Type B pancreatic cell (in vitro differentiated cells): ENCODE measurements around the gene APOC1. TPM values are rescaled to one million over a fixed set of nuclear protein-coding genes. Genes with fewer than 3 reads are reported as not detected.

Experiments used
- DNase-seq: peaks from one replicate; pipeline ENCODE4 v3.0.0; 2021; ENCODE audit warnings: mixed read lengths; ENCODE audit not compliant: unreplicated experiment; ENCODE audit errors: extremely low spot score
- H3K27ac Mint-ChIP-seq: 2 replicates; pipeline ENCODE4 v1.8.0; 2021; ENCODE audit warnings: mild to moderate bottlenecking, mixed read lengths
- H3K27me3 Mint-ChIP-seq: 2 replicates; pipeline ENCODE4 v1.8.0; 2021; ENCODE audit warnings: mixed read lengths
- H3K36me3 Mint-ChIP-seq: 2 replicates; pipeline ENCODE4 v1.8.0; 2021; ENCODE audit warnings: mixed read lengths
- H3K4me1 Mint-ChIP-seq: one replicate; pipeline ENCODE4 v1.8.0; 2021; ENCODE audit warnings: mixed read lengths; ENCODE audit not compliant: unreplicated experiment
- H3K4me3 Mint-ChIP-seq: 2 replicates; pipeline ENCODE4 v1.8.0; 2021; ENCODE audit warnings: mild to moderate bottlenecking, mixed read lengths
- H3K9me3 Mint-ChIP-seq: 2 replicates; pipeline ENCODE4 v1.8.0; 2021; ENCODE audit warnings: mixed read lengths
- total RNA-seq: library from RNA; stranded (reverse); gene quantifications from 2 replicates; pipeline ENCODE4 v1.2.1, GENCODE V29; 2021; ENCODE audit warnings: low replicate concordance
- TF ChIP-seq, protein P1 (sequence below): fragments of 200-600 bp; sonication (generic); conservative IDR thresholded peaks from 2 replicates; pipeline ENCODE4 v1.5.0; 2021; ENCODE audit warnings: antibody characterized with exemption, mild to moderate bottlenecking

APOC1 gene
- total RNA-seq, 1 donor from 2014 or later = 76.3 TPM

DNA sequence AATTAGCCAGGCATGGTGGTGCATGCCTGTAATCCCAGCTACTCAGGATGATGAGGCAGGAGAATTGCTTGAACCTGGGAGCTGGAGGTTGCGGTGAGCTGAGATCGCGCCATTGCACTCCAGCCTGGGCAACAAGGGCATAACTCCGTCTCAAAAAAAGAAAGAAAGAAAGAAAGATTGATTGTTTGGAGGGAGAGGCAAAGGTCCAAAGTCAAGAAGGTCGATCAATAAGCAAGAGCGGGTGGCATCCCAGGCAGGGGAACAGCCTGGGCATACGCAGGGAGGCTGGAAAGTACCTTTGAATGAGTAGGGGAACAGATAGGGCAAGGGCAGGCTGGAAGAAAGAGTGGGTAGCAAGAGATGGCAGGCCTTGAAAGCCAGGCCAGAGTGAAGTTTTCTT is 15.7 kb downstream of the APOC1 start:
- peaks cover 11% of the 10 kb centered on the region for H3K4me1 Mint-ChIP-seq
- no peaks in the 10 kb centered on the region for H3K36me3 Mint-ChIP-seq
- H3K27me3 Mint-ChIP-seq = peaks cover 7% of the 10 kb centered on the region
- H3K4me3 Mint-ChIP-seq = no peak overlapping the region
- DNase-seq = no peak
- H3K9me3 Mint-ChIP-seq = no peaks in the 10 kb centered on the region
- H3K27ac Mint-ChIP-seq = no peak overlapping the region
- TF ChIP-seq, protein P1, sequence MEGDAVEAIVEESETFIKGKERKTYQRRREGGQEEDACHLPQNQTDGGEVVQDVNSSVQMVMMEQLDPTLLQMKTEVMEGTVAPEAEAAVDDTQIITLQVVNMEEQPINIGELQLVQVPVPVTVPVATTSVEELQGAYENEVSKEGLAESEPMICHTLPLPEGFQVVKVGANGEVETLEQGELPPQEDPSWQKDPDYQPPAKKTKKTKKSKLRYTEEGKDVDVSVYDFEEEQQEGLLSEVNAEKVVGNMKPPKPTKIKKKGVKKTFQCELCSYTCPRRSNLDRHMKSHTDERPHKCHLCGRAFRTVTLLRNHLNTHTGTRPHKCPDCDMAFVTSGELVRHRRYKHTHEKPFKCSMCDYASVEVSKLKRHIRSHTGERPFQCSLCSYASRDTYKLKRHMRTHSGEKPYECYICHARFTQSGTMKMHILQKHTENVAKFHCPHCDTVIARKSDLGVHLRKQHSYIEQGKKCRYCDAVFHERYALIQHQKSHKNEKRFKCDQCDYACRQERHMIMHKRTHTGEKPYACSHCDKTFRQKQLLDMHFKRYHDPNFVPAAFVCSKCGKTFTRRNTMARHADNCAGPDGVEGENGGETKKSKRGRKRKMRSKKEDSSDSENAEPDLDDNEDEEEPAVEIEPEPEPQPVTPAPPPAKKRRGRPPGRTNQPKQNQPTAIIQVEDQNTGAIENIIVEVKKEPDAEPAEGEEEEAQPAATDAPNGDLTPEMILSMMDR = no peak

GRCh38 chr19:44931541-44931940 is 17.1 kb downstream of the APOC1 start:
- Mint-ChIP-seq H3K4me3 (no peak overlapping the region), H3K9me3 (no peaks in the 10 kb centered on the region), H3K27ac (no peak overlapping the region), H3K27me3 (peaks cover 3% of the 10 kb centered on the region), H3K36me3 (no peaks in the 10 kb centered on the region), H3K4me1 (peaks cover 5% of the 10 kb centered on the region)
- TF ChIP-seq, protein P1 = no peak
- no peak for DNase-seq

GRCh38 chr19:44939668-44940067 is 25.3 kb downstream of the APOC1 start:
- Mint-ChIP-seq H3K27me3 (no peaks in the 10 kb centered on the region), H3K4me3 (no peak overlapping the region), H3K36me3 (no peaks in the 10 kb centered on the region), H3K27ac (no peak overlapping the region), H3K4me1 (no peaks in the 10 kb centered on the region), H3K9me3 (no peaks in the 10 kb centered on the region)
- DNase-seq = no peak
- TF ChIP-seq, protein P1 = no peak

DNA sequence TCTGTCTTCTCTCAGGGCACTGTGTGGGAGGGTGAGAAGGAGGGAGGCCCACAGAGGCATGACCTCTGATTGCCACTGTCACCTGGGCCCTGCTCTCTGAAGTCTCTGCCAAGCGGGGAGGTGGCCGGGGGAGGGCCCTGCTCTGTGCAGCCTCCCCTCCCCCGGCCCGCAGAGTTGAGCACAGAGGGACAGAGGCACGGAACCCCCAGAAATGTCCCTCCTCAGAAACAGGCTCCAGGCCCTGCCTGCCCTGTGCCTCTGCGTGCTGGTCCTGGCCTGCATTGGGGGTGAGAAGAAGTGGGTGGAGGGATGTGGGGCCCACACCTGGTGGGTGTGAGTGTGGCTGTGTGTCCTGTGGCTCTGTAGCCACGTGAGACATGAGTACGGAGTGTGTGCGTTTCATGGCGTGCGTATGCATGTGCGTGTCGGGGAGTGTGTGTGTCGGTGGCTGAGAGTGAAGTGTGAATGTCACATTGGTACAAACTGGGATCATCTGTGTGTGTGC is 27.7 kb downstream of the APOC1 start, which contains the start of gene APOC4:
Gene APOC4, plus strand, starts transcription at position 171 of the 505 bp plus-strand sequence. Its CDS starts 41 bp downstream, at position 212.
- Mint-ChIP-seq H3K36me3 (no peaks in the 10 kb centered on the region), H3K27me3 (no peaks in the 10 kb centered on the region), H3K4me3 (no peak within 1 kb of the TSS), H3K4me1 (no peaks in the 10 kb centered on the region), H3K27ac (no peak within 1 kb of the TSS), H3K9me3 (no peaks in the 10 kb centered on the region)
- TF ChIP-seq, protein P1 = no peak
- no peak for DNase-seq

GRCh38 chr19:44943801-44944249 is 29.4 kb downstream of the APOC1 start:
- no peak for DNase-seq
- Mint-ChIP-seq H3K27me3 (no peaks in the 10 kb centered on the region), H3K4me3 (no peak overlapping the region), H3K4me1 (no peaks in the 10 kb centered on the region), H3K27ac (no peak overlapping the region), H3K36me3 (no peaks in the 10 kb centered on the region), H3K9me3 (no peaks in the 10 kb centered on the region)
- TF ChIP-seq, protein P1 = no peak
